ENCODE measurements around the gene CCDC188.

DNA sequence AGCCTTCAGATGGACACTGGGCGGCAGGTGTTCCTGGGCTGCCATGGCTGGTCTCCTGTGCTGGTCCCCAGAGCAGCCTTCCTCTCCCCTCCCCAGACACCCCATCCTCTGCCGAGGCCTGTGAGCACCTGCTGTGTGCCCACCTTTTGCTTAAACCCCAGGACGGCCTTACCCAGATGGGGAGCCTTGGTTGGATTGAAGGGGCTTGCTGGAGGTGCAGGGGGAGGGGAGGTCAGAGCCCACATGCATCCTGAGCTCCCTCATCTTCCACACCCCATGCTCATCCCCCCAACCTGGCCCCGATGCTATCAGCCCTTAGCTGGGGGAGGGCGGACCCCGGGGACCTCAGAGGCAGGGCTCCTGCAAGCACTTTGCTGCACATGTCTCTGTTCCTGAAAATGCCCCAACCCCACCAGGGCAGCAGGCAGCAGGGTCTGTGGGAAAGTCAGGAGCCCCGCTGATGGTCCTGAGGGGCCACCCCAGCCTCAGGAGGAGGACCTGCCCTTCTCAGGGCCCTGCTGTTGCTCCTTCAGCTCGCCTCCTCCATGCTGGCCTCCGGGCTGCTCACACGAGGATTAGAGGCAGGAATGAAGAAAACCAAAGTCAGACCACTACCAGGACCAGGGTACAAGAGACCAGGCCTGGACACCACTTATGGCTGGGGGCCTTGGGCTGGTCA lies 41.6 kb upstream of the CCDC188 start:
- TF ChIP-seq, protein P1, sequence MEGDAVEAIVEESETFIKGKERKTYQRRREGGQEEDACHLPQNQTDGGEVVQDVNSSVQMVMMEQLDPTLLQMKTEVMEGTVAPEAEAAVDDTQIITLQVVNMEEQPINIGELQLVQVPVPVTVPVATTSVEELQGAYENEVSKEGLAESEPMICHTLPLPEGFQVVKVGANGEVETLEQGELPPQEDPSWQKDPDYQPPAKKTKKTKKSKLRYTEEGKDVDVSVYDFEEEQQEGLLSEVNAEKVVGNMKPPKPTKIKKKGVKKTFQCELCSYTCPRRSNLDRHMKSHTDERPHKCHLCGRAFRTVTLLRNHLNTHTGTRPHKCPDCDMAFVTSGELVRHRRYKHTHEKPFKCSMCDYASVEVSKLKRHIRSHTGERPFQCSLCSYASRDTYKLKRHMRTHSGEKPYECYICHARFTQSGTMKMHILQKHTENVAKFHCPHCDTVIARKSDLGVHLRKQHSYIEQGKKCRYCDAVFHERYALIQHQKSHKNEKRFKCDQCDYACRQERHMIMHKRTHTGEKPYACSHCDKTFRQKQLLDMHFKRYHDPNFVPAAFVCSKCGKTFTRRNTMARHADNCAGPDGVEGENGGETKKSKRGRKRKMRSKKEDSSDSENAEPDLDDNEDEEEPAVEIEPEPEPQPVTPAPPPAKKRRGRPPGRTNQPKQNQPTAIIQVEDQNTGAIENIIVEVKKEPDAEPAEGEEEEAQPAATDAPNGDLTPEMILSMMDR (IDR thresholded peaks at IDR 0.05; ENCODE audit: insufficient read depth, low read length), result no peak
- TF ChIP-seq POLR2AphosphoS5 (IDR thresholded peaks at IDR 0.05; ENCODE audit: low read depth) (no peak), GABPA (IDR thresholded peaks at IDR 0.05; ENCODE audit: low read depth) (no peak), SPI1 (IDR thresholded peaks at IDR 0.05; ENCODE audit: borderline replicate concordance, low read depth) (no peak)
